Effector memory CD8-positive, alpha-beta T cell (primary cell): ENCODE results near the gene KCNAB1.
"Not testable (repeated sequence)": the region's sequence is repeated elsewhere in the genome, so short reads cannot be mapped to it uniquely, and the experiment has no call there.

Experiments used
- ATAC-seq: fragments of 150-1000 bp; cut with Tn5 transposase; replicated peaks from 2 replicates; pipeline ENCODE4 v1.10.0; 2021; ENCODE audit warnings: mild to moderate bottlenecking, moderate library complexity
- DNase-seq, 3 experiments: peaks; one replicate each; pipeline ENCODE4 v3.0.0; 2021
- H3K27ac Mint-ChIP-seq, 2 donors: one replicate each; pipeline ENCODE4 v1.8.0; 2022; ENCODE audit warnings: mild to moderate bottlenecking in 2 of 2, mixed read lengths in 2 of 2, moderate library complexity in 2 of 2
- H3K27me3 Mint-ChIP-seq, 2 donors: one replicate each; pipeline ENCODE4 v1.8.0; 2022; ENCODE audit warnings: mixed read lengths in 2 of 2
- H3K36me3 Mint-ChIP-seq: one replicate; pipeline ENCODE4 v1.8.0; 2022; ENCODE audit warnings: mild to moderate bottlenecking, moderate library complexity, mixed read lengths; ENCODE audit not compliant: insufficient read depth
- H3K4me1 Mint-ChIP-seq, 2 donors: one replicate each; pipeline ENCODE4 v1.8.0; 2022; ENCODE audit warnings: low read depth in 2 of 2, mixed read lengths in 2 of 2
- H3K4me3 Mint-ChIP-seq, 2 donors: one replicate each; pipeline ENCODE4 v1.8.0; 2022; ENCODE audit warnings: mild to moderate bottlenecking in 2 of 2, mixed read lengths in 2 of 2, moderate library complexity in 2 of 2
- H3K9me3 Mint-ChIP-seq, 2 donors: one replicate each; pipeline ENCODE4 v1.8.0; 2022; ENCODE audit warnings: mixed read lengths in 2 of 2

KCNAB1 gene

GRCh38 chr3:156172536-156172935 is 52.2 kb downstream of the KCNAB1 start:
- DNase-seq (no peak), ATAC-seq (no peak)
- H3K36me3 Mint-ChIP-seq, result no peaks in the 10 kb centered on the region
- H3K4me1 Mint-ChIP-seq, result no peaks in the 10 kb centered on the region
- no peak overlapping the region for H3K4me3 Mint-ChIP-seq
- H3K27ac Mint-ChIP-seq, result no peak overlapping the region
- peaks cover 19 to 48% of the 10 kb centered on the region in 2 donors for H3K27me3 Mint-ChIP-seq
- H3K9me3 Mint-ChIP-seq, result no peaks in the 10 kb centered on the region

GRCh38 chr3:156174229-156174847 is 54.0 kb downstream of the KCNAB1 start:
- H3K4me1 Mint-ChIP-seq, result no peaks in the 10 kb centered on the region

DNA sequence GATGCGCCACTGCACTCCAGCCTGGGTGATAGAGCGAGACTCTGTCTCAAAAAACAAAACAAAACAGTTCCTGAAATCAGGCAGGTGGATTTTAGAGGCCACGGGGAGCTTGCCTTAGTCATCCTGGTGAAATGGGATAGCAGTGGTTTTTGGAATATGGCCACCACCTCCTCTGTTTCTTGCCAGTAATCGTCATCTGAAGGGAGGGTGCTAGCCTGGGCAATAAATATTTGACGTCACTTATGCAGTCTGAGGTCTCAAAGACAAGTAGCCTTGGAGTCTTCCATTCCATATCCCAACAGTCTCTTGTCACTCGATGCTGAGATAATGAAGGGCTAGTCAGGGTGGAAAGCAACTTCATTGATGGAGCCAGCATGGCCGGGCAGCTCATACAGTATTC is 55.2 kb downstream of the KCNAB1 start:
- ATAC-seq (no peak), DNase-seq (no peak)
- Mint-ChIP-seq H3K27me3 (peaks cover 9 to 32% of the 10 kb centered on the region in 2 donors), H3K4me3 (no peak overlapping the region), H3K27ac (no peak overlapping the region), H3K9me3 (no peaks in the 10 kb centered on the region), H3K36me3 (no peaks in the 10 kb centered on the region), H3K4me1 (no peaks in the 10 kb centered on the region)

More at GRCh38 chr3:156174229-156174847, 54.0 kb downstream of the KCNAB1 start:
- no peak for ATAC-seq
- Mint-ChIP-seq H3K27me3 (peaks cover 15 to 44% of the 10 kb centered on the region in 2 donors), H3K27ac (no peak overlapping the region), H3K4me3 (no peak overlapping the region), H3K9me3 (no peaks in the 10 kb centered on the region), H3K36me3 (no peaks in the 10 kb centered on the region)
- DNase-seq, result no peak

GRCh38 chr3:156176048-156176447 is 55.7 kb downstream of the KCNAB1 start:
- DNase-seq (no peak), ATAC-seq (no peak)
- no peaks in the 10 kb centered on the region for H3K9me3 Mint-ChIP-seq
- H3K4me3 Mint-ChIP-seq, result no peak overlapping the region
- no peaks in the 10 kb centered on the region for H3K36me3 Mint-ChIP-seq
- H3K27ac Mint-ChIP-seq, result no peak overlapping the region
- H3K4me1 Mint-ChIP-seq, result no peaks in the 10 kb centered on the region
- peaks cover 9 to 29% of the 10 kb centered on the region in 2 donors for H3K27me3 Mint-ChIP-seq

GRCh38 chr3:156176629-156177210 is 56.3 kb downstream of the KCNAB1 start:
- no peak for ATAC-seq
- no peaks in the 10 kb centered on the region for H3K4me1 Mint-ChIP-seq
- H3K27me3 Mint-ChIP-seq, result peaks cover 9 to 29% of the 10 kb centered on the region in 2 donors
- no peaks in the 10 kb centered on the region for H3K36me3 Mint-ChIP-seq
- no peak overlapping the region for H3K4me3 Mint-ChIP-seq
- no peak overlapping the region for H3K27ac Mint-ChIP-seq
- DNase-seq, result no peak
- H3K9me3 Mint-ChIP-seq, result no peaks in the 10 kb centered on the region

DNA sequence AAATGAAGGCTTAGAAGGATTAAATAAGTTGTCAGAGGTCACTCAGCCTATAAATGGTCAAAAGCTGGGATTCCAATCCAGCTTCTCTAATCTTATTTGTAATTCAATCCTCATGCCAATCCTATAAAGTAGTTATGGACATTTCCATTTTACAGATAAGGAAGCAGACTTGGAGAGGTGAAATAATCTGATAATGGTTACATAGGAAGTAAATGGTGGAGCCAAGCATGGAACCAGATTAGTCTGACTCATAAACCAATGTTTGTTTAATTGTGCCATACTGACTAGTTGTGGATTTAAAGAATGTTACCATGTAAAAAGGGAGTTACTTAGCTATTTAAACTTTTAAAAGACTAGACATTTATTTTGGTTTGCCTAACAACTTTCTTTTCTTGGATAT is 59.7 kb downstream of the KCNAB1 start:
- peaks cover 0 to 9% of the 10 kb centered on the region in 2 donors for H3K27me3 Mint-ChIP-seq
- no peaks in the 10 kb centered on the region for H3K9me3 Mint-ChIP-seq
- no peak for ATAC-seq
- no peaks in the 10 kb centered on the region for H3K36me3 Mint-ChIP-seq
- H3K27ac Mint-ChIP-seq, result no peak overlapping the region
- no peaks in the 10 kb centered on the region for H3K4me1 Mint-ChIP-seq
- H3K4me3 Mint-ChIP-seq, result no peak overlapping the region
- DNase-seq, result no peak

DNA sequence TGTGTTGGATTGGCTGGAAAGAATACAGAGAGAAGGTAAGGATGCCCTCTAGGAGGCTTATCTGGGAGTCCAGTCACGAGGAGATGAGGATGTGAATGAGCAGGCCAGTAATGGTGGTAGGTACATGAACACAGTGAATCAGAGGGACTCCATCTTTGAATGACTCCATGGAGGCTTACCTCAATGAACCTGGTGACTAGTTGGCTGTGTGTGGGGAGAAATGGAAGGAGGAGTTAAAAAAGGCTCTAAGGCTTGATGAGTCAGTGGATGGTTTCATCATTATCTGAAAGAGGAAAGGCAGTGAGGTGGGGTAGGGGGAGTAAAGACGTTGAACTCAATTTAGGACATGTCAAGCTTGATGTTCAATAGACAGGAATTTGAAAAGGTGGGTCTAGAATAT is 61.1 kb downstream of the KCNAB1 start:
- DNase-seq (no peak), ATAC-seq (no peak)
- no peak overlapping the region for H3K4me3 Mint-ChIP-seq
- H3K4me1 Mint-ChIP-seq, result no peaks in the 10 kb centered on the region
- no peaks in the 10 kb centered on the region for H3K9me3 Mint-ChIP-seq
- H3K36me3 Mint-ChIP-seq, result no peaks in the 10 kb centered on the region
- H3K27me3 Mint-ChIP-seq, result peaks cover 0 to 7% of the 10 kb centered on the region in 2 donors
- no peak overlapping the region for H3K27ac Mint-ChIP-seq

- no peaks in the 10 kb centered on the region for H3K4me1 Mint-ChIP-seq
- no peaks in the 10 kb centered on the region for H3K9me3 Mint-ChIP-seq
- no peak overlapping the region for H3K27ac Mint-ChIP-seq
- H3K4me3 Mint-ChIP-seq, result no peak overlapping the region
- H3K27me3 Mint-ChIP-seq, result peaks cover 0 to 8% of the 10 kb centered on the region in 2 donors
- no peak for DNase-seq
- H3K36me3 Mint-ChIP-seq, result no peaks in the 10 kb centered on the region
- no peak for ATAC-seq
Observed at GRCh38 chr3:156183396-156183795, 63.0 kb downstream of the KCNAB1 start.

GRCh38 chr3:156184156-156184555 is 63.8 kb downstream of the KCNAB1 start:
- H3K4me1 Mint-ChIP-seq, result no peaks in the 10 kb centered on the region
- ATAC-seq, result no peak
- no peak overlapping the region for H3K27ac Mint-ChIP-seq
- no peak for DNase-seq
- H3K9me3 Mint-ChIP-seq, result no peaks in the 10 kb centered on the region
- no peaks in the 10 kb centered on the region for H3K36me3 Mint-ChIP-seq
- H3K27me3 Mint-ChIP-seq, result peaks cover 0 to 8% of the 10 kb centered on the region in 2 donors
- H3K4me3 Mint-ChIP-seq, result no peak overlapping the region

- no peak for ATAC-seq
- Mint-ChIP-seq H3K4me3 (no peak overlapping the region), H3K27ac (no peak overlapping the region), H3K36me3 (no peaks in the 10 kb centered on the region), H3K27me3 (peaks cover 0 to 8% of the 10 kb centered on the region in 2 donors), H3K9me3 (no peaks in the 10 kb centered on the region), H3K4me1 (no peaks in the 10 kb centered on the region)
- no peak for DNase-seq
Observed at GRCh38 chr3:156187146-156187769, 66.9 kb downstream of the KCNAB1 start.

DNA sequence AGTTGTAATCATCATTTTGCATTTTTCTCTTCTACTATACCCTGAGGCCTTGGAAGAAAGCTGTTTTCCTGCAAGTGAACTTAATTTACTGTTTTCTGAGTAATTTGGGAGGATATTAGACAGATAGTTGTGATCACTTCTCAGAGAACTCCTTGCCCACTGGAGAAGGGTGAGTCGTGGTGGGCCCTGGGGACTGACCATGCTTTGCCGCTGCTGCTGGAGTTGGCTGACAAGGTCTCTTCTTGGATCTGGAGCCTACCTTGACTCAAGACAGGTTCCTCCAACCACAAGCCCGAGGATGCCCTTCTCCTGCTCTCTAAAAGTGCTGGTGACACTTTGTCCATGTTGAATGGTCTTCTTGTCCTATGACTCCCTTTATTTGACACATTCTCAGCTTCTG is 68.4 kb downstream of the KCNAB1 start:
- H3K36me3 Mint-ChIP-seq, result no peaks in the 10 kb centered on the region
- ATAC-seq (no peak), DNase-seq (no peak)
- no peaks in the 10 kb centered on the region for H3K4me1 Mint-ChIP-seq
- H3K9me3 Mint-ChIP-seq, result no peaks in the 10 kb centered on the region
- H3K27ac Mint-ChIP-seq, result no peak overlapping the region
- no peak overlapping the region for H3K4me3 Mint-ChIP-seq
- peaks cover 0 to 8% of the 10 kb centered on the region in 2 donors for H3K27me3 Mint-ChIP-seq

DNA sequence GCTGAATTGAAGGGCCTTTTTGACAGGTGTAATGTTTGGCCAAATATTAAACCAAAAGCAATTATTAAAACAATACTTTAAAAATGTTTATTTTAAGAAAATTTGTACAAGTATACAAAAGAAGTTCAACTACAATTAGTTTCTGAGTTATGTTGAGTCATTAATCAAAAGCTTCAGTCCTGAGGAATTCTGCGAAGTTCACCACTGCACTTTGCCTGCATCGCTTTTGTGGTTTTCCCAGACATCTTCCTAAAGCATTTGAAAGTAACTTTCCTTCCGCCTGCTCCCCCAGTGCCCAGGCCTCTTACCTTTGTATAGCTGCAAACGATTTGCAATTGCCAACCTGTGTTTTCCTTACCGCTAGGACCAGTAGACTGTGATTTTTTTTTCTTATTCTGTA is 69.5 kb downstream of the KCNAB1 start:
- H3K27ac Mint-ChIP-seq, result no peak overlapping the region
- no peaks in the 10 kb centered on the region for H3K36me3 Mint-ChIP-seq
- no peaks in the 10 kb centered on the region for H3K4me1 Mint-ChIP-seq
- DNase-seq, result no peak
- peaks cover 2 to 10% of the 10 kb centered on the region in 2 donors for H3K27me3 Mint-ChIP-seq
- no peaks in the 10 kb centered on the region for H3K9me3 Mint-ChIP-seq
- ATAC-seq, result no peak
- no peak overlapping the region for H3K4me3 Mint-ChIP-seq

DNA sequence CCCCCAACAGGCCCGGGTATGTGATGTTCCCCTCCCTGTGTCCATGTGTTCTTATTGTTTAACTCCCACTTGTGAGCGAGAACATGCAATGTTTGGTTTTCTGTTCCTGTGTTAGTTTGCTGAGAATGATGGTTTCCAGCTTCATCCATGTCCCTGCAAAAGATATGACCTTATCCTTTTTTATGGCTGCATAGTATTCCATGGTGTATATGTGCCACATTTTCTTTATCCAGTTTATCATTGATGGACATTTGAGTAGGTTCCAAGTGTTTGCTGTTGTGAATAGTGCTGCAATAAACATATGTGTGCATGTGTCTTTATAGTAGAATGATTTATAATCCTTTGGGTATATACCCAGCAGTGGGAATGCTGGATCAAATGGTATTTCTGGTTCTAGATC is 74.6 kb downstream of the KCNAB1 start:
- ATAC-seq, H3K4me3 Mint-ChIP-seq, DNase-seq, H3K4me1 Mint-ChIP-seq, H3K9me3 Mint-ChIP-seq, H3K27ac Mint-ChIP-seq, H3K36me3 Mint-ChIP-seq: not testable (repeated sequence)
- H3K27me3 Mint-ChIP-seq, result peaks cover 29 to 37% of the 10 kb centered on the region in 2 donors

GRCh38 chr3:156197152-156197551 is 76.8 kb downstream of the KCNAB1 start:
- not testable (repeated sequence) for H3K9me3 Mint-ChIP-seq, H3K36me3 Mint-ChIP-seq, H3K27ac Mint-ChIP-seq, H3K4me3 Mint-ChIP-seq, DNase-seq, ATAC-seq, H3K4me1 Mint-ChIP-seq
- H3K27me3 Mint-ChIP-seq, result peaks cover 48 to 52% of the 10 kb centered on the region in 2 donors
